Lower leg skin (tissue), 4 donors: ENCODE measurements around the gene CNRIP1. TPM values are rescaled to one million over a fixed set of nuclear protein-coding genes. Genes with fewer than 3 reads are reported as not detected.

ENCODE experiments used
- DNase-seq, 2 donors: peaks; one replicate each; pipeline ENCODE4 v3.0.0-alpha.2; 2019; ENCODE audit warnings: low spot score in 2 of 2
- H3K4me3 ChIP-seq: fragments of 200-600 bp; sonication (generic); 2 replicates; pipeline ENCODE4 v1.5.1; 2017; ENCODE audit warnings: mild to moderate bottlenecking, low read depth; ENCODE audit not compliant: poor library complexity, severe bottlenecking
- CTCF ChIP-seq, 3 donors: fragments of 450-650 bp; IDR thresholded peaks; one replicate each; pipeline ENCODE4 v1.5.1; 2016; ENCODE audit warnings: antibody characterized with exemption in 3 of 3, mild to moderate bottlenecking in 3 of 3, moderate library complexity in 2 of 3
- POLR2A ChIP-seq, 2 donors: fragments of 450-650 bp; IDR thresholded peaks; one replicate each; pipeline ENCODE4 v1.6.1; 2016 to 2017; ENCODE audit warnings: antibody characterized with exemption in 2 of 2, mild to moderate bottlenecking in 1 of 2, moderate library complexity in 1 of 2
- WGBS, 2 donors: methylation state at CpG; one replicate each; pipeline ENCODE4 v1.1.5; 2018; 5-methylcytosine and 5-hydroxymethylcytosine counted together
- intact Hi-C: fragments of 100-400 bp; cut with DNase I; formaldehyde crosslinking; loops from one replicate; pipeline ENCODE4 v1.15.0; 2023; ENCODE audit warnings: low total_unique reads
- total RNA-seq, 4 donors: library from RNA; depleted of rRNA; stranded (reverse); fragments of >200 nt; gene quantifications; one replicate each; pipeline ENCODE4 v1.1.0, GENCODE V29; 2016

The CNRIP1 gene
- total RNA-seq, 4 donors from 2014 or later, result 5.7 to 12.8 (median 7.8) TPM

DNA sequence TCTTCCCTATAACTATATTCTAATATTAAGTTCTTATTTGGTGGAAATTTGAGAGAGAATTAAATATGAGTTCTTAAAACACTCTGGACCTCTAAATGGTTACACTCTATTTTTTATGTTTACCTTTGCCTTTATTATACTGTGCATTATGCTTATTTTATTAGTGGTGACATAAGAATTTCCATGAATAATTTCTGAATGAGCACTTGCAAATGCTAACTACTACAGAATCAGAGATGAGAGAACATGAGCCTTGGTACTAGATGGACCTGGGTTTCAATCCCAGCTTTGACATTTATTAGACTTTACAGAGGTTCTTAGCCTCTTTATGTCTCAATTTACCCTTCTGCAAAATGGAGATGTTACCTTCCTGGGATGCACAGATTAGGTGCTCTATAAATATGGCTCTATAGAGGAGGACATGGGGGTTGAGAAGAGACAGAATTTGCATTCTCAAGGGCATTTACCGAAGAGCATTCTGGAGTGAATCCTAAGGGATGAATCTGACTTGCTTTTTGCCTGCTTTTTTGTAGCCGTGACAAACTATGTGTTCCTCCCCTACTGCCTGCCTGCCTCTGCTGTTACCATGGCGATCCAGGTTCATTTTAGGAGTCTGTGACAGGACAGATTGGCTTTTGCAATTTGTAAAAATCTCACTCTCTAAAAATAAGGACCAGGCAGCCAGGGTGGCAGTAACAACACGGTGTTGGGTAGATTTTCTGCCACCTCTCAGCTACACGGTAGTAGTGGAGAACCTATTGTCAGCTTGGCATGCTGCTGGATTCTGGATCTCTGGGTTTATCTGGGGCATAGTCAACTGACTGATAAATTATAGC, 20.7 kb upstream of the CNRIP1 start:
- intact Hi-C loops, result no loop called here
- 57 to 59% methylated on average over 5 of the region's 5 CpGs for WGBS, 2 donors
- TF ChIP-seq POLR2A (IDR thresholded peaks at IDR 0.05), result no peak
- no peak for TF ChIP-seq CTCF (IDR thresholded peaks at IDR 0.05)
- no peak overlapping the region for H3K4me3 ChIP-seq
- no peak for DNase-seq

DNA sequence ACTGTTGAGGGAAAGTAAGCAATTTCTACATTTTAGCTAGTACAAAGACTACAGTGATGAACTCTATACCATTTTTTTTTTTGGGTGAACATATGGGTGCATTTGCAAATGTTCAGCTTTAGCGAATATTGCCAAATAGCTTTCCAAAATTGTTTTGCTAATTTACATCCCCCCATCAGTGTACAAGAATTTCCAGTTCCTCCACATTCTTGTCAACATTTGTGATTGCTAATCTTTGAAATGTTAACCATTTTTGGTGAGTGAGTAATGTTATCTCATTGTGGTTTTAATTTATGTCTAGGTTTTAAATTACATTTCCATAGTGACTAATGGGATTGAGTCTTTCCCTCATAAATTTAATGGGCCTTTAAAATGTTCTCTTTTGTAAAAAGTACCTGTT, 16.4 kb upstream of the CNRIP1 start:
- intact Hi-C loops, result no loop called here
- H3K4me3 ChIP-seq, result no peak overlapping the region
- 34 to 56% methylated on average over 1 of the region's 1 CpG for WGBS, 2 donors
- no peak for DNase-seq
- TF ChIP-seq CTCF (IDR thresholded peaks at IDR 0.05) (no peak), POLR2A (IDR thresholded peaks at IDR 0.05) (no peak)

DNA sequence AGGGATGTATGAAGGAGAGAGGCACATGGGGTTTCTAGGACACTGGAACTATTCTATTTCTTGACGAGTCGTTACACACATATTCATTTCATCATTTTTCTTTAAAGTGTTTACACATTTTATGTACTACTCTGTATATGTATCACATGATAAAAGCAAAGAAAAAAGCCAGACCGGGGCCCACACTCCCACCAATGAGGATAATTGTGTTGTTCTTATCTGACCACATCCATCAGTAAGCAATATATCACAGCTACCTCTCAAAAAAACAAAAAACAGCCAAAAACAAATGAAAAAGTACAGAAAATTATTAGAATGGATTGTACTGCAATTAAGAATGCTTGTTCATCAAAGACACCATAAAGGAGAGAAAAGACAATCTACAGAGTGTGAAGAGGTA, 14.2 kb upstream of the CNRIP1 start:
- intact Hi-C loops, result no loop called here
- H3K4me3 ChIP-seq, result no peak overlapping the region
- TF ChIP-seq POLR2A (IDR thresholded peaks at IDR 0.05), result no peak
- TF ChIP-seq CTCF (IDR thresholded peaks at IDR 0.05), result no peak
- WGBS, 2 donors, result 78 to 79% methylated on average over 3 of the region's 3 CpGs
- DNase-seq, result no peak

GRCh38 chr2:68333009-68333408, 13.3 kb upstream of the CNRIP1 start:
- TF ChIP-seq CTCF (IDR thresholded peaks at IDR 0.05) (no peak), POLR2A (IDR thresholded peaks at IDR 0.05) (no peak)
- 85 to 90% methylated on average over 8 of the region's 8 CpGs for WGBS, 2 donors
- H3K4me3 ChIP-seq, result no peak overlapping the region
- intact Hi-C loops, result no loop called here
- no peak for DNase-seq

DNA sequence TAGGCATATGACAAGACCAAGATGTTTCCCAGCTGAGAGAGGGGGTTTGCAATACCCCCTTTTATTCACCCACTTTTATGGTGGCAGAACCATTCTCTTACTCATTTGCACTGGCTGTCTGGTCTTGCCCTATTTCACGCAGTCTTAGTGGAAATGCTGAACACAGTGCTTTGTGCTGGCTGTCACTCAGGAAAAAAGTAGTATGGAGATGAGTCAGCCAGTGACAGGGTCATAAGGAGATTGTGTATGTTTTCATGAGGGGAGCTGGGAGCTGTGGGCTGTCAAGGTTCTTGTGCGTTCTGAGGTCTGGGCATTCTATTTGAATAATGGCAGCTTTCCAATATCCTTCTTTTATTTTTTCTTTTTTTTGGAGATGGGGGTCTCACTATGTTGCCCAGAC, 10.9 kb upstream of the CNRIP1 start:
- WGBS, 2 donors, result 60 to 73% methylated on average over 2 of the region's 2 CpGs
- intact Hi-C loops, result no loop called here
- H3K4me3 ChIP-seq, result no peak overlapping the region
- TF ChIP-seq POLR2A (IDR thresholded peaks at IDR 0.05), result no peak
- TF ChIP-seq CTCF (IDR thresholded peaks at IDR 0.05), result no peak
- DNase-seq, result no peak

GRCh38 chr2:68328901-68329300, 9.2 kb upstream of the CNRIP1 start:
- TF ChIP-seq CTCF (IDR thresholded peaks at IDR 0.05) (no peak), POLR2A (IDR thresholded peaks at IDR 0.05) (no peak)
- DNase-seq, result no peak
- H3K4me3 ChIP-seq, result no peak overlapping the region
- intact Hi-C loops, result no loop called here
- WGBS, 2 donors, result 63 to 76% methylated on average over 5 of the region's 5 CpGs
